ENCODE measurements around the gene CENPB.

CENPB gene

GRCh38 chr20:3788685-3789155, 2.2 kb upstream of the CENPB start:
- no peak for DNase-seq

DNA sequence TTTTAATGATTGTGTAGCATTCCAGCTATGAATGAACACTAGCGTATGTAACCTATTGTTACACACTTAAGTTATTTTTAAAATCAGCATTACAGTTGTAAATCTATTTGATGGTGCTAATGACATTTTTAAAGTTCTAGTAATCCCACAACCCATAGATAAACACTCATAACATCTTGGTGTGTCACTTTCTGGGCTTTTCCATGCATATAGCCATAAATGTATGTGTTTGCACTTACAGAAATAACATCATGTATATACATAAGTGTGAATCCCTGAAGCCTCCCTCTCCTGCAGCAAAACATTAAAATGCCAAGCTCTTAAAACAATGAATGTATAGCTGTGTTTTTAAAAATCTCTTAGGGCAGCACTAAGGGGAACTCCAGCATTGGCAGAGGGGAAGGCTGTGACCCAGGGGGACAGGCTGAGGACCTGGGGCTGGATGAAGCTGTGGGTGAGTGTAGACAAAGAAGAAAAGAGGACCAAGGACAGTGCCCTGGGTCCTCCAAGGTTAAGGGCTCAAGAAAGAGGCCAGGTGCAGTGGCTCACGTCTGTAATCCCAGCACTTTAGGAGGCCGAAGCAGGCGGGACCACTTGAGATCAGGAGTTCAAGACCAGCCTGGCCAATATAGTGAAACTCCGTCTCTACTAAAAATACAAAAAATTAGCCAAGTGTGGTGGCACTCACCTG, 929 bp upstream of the CENPB start:
- DNase-seq = no peak

- DNase-seq = no peak
These were observed 435 bp downstream of the CENPB start for GRCh38 chr20:3786126-3786484.

DNA sequence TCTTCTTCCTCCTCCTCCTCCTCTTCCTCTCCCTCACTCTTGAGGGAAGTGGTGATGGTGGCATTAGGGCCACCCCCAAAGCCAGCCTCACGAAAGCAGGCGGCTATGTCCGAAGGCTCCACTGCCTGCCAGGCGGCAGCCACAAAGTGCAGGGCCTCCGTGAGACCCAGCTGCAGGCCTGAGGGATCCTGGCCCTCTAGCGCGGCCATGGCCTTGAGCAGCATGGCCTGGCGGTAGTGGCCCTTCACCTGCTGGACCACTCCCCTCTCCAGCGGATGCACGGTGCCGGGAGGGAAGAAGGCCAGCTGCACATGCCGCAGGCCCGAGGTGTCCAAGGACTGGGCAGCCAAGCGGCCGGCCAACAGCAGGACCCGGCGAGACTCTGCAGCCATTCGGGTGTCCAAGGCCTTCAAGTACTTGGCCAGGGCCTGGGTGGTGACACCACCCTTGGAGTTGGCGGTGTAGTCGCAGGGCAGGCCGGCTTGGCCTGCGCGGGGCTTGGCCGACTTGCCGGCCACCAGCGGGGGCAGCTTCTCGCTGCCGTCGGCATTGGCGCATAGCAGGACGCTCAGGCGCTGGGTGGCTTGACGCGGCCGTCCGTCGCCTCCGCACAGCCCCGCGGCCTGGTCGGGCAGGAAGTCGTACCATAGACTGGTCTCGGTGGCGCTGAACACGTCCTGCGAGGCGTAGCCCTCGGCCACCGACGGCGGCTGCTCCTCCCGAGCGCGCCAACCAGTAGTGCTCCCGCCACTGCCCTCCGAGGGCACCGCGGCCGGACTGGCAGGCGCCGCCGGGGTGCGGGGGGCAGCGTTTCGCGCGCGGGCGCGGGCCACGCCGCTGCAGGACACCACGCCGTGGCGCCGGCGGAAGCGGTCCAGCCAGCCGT, 1.1 kb downstream of the CENPB start:
- DNase-seq = no peak

DNA sequence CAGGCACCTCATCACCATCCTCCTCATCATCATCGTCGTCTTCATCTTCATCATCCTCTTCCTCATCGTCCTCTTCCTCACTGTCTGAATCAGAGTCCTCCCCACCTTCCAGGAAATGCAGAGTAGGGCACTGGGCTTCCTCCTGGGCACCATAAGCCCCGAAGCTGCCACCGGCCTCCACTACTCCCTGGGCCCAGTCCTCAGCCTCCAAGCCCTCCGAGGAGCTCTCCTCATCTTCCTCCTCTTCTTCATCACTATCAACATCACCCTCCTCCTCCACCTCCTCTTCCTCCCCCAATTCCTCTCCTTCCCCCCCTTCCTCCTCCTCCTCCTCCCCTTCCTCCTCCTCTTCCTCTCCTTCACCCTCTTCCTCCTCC, 1.7 kb downstream of the CENPB start:
- no peak for DNase-seq

GRCh38 chr20:3784216-3784853, 2.2 kb downstream of the CENPB start:
- no peak for DNase-seq

- DNase-seq = no peak
These were observed 2.9 kb downstream of the CENPB start for GRCh38 chr20:3783511-3784195.

DNA sequence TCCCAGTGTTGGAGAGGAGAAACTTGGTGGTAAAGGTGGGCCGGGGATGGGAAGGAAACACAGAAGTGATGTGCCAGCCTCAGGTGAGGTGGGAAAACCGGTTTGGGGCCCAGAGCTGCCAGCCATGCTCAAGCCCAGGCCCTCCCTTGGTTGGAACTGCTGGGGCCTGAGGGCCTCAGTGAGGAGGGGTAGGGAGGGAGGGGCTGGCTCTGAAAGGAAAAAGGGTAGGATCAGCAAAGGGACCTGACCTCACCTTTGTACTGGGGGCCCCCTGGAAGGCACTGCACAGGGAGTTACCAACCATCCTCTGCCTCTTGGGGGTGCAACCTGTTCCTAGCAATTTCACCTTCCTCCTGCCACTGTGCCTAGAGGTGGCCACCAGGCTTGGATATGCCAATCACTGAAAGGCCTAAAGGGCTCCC, 3.5 kb downstream of the CENPB start:
- no peak for DNase-seq

GRCh38 chr20:3782597-3782996, 3.9 kb downstream of the CENPB start:
- no peak for DNase-seq

- no peak for DNase-seq
These were observed 5.2 kb downstream of the CENPB start, which contains the start of gene SPEF1 for GRCh38 chr20:3781153-3781910. SPEF1 (minus strand) TSS chr20:3781448; CDS start chr20:3781287, 161 bp downstream.

GRCh38 chr20:3778976-3779375, 7.6 kb downstream of the CENPB start:
- DNase-seq = no peak

- DNase-seq = no peak
These were observed 8.6 kb downstream of the CENPB start for GRCh38 chr20:3777716-3778629.

- no peak for DNase-seq
These were observed 9.2 kb downstream of the CENPB start for GRCh38 chr20:3777381-3777715.

- DNase-seq = no peak
These were observed 11.0 kb downstream of the CENPB start for GRCh38 chr20:3775457-3776108.

GRCh38 chr20:3771552-3772058, 14.9 kb downstream of the CENPB start:
- DNase-seq = no peak

- peak; percentile 63 for DNase-seq
These were observed 18.0 kb downstream of the CENPB start for GRCh38 chr20:3768342-3769130.

- peak; percentile 98 for DNase-seq
These were observed 18.9 kb downstream of the CENPB start, which contains the start of gene ADISSP for GRCh38 chr20:3767427-3768341. ADISSP (minus strand) TSS chr20:3767753; CDS start chr20:3760100, 7,653 bp downstream.

DNA sequence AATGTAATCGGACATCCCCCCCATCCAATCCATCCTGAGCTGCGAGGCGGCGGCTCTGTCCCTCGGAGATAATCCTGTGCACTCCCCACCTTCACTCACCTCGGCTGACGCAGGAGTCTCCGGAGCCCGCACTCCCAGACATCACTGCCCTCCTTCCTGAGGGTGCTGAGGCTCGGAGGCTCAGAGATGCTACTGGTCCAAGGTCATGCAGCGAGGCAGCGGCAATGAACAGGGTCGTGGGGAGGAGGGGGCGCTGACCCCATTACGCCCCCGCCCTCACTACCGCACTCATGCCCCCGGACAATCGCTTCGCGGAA, 19.5 kb downstream of the CENPB start:
- DNase-seq = no peak
